ENCODE data around the gene STK25.

Gene STK25

DNA sequence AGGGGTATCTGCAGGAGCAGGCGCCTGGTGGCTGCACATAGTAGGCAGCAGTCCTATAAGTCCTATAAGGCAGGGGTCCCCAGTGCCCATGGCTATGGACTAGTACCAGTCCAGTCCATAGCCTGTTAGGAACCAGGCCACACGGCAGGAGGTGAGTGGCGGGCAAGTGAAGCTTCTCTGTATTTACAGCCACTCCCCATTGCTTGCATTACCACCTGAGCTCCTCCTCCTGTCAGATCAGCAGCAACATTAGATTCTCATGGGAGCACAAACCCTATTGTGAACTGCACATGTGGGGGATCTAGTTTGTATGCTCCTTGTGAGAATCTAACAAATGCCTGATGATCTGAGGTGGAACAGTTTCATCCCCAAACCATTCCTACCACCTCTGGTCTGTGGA, 33.1 kb downstream of the STK25 start:
- TF ChIP-seq, protein P1, sequence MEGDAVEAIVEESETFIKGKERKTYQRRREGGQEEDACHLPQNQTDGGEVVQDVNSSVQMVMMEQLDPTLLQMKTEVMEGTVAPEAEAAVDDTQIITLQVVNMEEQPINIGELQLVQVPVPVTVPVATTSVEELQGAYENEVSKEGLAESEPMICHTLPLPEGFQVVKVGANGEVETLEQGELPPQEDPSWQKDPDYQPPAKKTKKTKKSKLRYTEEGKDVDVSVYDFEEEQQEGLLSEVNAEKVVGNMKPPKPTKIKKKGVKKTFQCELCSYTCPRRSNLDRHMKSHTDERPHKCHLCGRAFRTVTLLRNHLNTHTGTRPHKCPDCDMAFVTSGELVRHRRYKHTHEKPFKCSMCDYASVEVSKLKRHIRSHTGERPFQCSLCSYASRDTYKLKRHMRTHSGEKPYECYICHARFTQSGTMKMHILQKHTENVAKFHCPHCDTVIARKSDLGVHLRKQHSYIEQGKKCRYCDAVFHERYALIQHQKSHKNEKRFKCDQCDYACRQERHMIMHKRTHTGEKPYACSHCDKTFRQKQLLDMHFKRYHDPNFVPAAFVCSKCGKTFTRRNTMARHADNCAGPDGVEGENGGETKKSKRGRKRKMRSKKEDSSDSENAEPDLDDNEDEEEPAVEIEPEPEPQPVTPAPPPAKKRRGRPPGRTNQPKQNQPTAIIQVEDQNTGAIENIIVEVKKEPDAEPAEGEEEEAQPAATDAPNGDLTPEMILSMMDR (IDR thresholded peaks at IDR 0.05; ENCODE audit: low read depth, low read length), result no peak
- DNase-seq (ENCODE audit: low read depth in 2 of 2), result no peak
- H3K4me3 ChIP-seq (replicated peaks in 1 of 2; ENCODE audit: low read depth in 2 of 2, low read length in 2 of 2), result no peak overlapping the region

DNA sequence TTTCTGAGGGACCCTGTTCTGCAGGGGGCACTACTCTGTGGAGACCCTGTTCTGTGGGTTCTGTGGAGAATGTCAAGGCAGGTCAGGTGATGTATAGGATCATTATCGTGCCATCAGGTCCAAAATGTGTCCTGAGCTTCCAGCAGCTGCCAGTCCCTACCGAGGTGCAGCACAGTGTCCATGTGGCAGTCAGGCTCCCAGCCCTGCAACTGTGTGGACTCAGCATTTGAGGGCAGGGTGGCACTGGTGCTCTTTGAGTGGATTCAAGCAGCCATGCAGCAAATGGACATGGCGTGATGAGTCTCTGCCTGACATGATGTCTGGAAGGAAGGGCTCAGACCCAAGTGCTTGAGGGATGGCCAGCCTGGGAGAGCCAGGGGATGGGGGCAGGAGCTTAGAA, 35.0 kb downstream of the STK25 start:
- TF ChIP-seq, protein P1 (IDR thresholded peaks at IDR 0.05; ENCODE audit: low read depth, low read length), result no peak
- H3K4me3 ChIP-seq (replicated peaks in 1 of 2; ENCODE audit: low read depth in 2 of 2, low read length in 2 of 2), result no peak overlapping the region
- DNase-seq (ENCODE audit: low read depth in 2 of 2), result no peak

DNA sequence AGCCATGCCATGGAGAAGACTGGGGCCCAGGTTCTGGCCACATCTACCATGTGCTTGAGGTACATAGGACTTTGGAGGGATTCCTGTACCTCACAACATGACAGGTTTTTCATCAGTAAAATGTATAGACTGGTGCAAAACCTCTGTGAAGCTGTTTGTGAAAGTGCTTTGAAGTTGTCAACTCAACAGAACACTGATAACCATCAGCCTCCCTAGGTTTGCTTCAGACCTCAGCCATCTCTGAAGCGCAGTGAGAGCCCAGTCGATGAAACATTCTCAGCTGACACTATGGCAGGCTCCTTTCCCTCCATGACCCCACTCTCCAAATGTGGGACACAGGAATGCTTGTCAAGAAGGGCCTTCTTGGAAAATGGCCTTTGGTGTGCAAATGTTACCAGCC, 38.6 kb downstream of the STK25 start:
- DNase-seq (ENCODE audit: low read depth in 2 of 2), result no peak
- H3K4me3 ChIP-seq (replicated peaks in 1 of 2; ENCODE audit: low read depth in 2 of 2, low read length in 2 of 2), result no peak overlapping the region
- TF ChIP-seq, protein P1 (IDR thresholded peaks at IDR 0.05; ENCODE audit: low read depth, low read length), result no peak

- no peak for DNase-seq (ENCODE audit: low read depth in 2 of 2)
- TF ChIP-seq, protein P1 (IDR thresholded peaks at IDR 0.05; ENCODE audit: low read depth, low read length), result no peak
- no peak overlapping the region for H3K4me3 ChIP-seq (replicated peaks in 1 of 2; ENCODE audit: low read depth in 2 of 2, low read length in 2 of 2)
Measured at GRCh38 chr2:241468476-241468781, 40.0 kb downstream of the STK25 start.

DNA sequence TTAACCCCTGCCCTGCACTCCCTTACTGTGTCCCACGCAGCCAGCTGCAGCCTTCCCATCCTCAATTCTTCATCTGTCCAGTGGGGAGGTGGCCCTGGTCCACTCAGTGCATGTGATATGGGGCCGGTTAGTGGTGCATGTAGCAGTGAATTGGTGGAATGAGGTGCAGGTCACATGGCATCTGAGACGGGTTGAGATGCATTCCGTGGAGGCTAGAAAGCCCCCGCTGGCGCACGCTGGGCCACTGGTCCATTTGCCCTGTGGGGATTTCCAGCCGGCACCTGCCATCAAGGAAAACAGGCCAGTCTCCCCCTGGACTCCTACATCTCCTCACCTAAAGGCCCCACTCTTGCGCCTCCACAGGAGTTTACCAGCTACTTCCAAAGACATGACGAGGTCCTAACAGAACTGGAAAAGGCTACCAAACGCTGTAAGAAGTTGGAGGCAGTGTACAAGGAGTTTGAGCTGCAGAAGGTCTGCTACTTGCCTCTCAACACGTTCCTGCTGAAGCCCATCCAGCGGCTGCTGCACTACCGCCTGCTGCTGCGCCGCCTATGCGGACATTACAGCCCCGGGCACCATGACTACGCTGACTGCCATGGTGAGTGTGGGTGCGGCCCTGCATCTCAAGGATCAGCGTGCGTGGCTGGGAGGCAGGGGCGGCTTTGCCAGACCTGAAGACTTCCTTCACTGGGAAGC, 40.5 kb downstream of the STK25 start:
- TF ChIP-seq, protein P1 (IDR thresholded peaks at IDR 0.05; ENCODE audit: low read depth, low read length), result no peak
- no peak for DNase-seq (ENCODE audit: low read depth in 2 of 2)
- no peak overlapping the region for H3K4me3 ChIP-seq (replicated peaks in 1 of 2; ENCODE audit: low read depth in 2 of 2, low read length in 2 of 2)

DNA sequence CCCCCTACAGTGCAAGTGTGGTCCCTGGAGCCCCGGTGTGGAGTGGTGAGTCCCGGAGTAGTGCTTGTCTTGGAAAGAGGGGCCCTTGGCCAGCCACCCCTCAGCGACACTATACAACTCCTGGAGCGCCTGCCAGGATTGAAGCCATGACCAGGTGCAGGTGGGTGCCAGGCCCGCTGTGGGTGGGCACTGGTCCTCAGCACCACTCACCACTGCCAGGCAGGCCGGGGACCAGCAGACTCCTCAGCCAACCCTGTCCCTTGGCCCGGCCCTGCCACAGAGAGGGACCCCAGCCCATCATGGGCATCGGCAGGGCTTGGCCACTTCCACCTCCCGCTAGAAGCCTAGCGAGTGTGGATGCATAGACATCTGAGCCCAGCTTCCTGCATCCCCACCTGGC, 42.2 kb downstream of the STK25 start:
- H3K4me3 ChIP-seq (replicated peaks in 1 of 2; ENCODE audit: low read depth in 2 of 2, low read length in 2 of 2), result no peak overlapping the region
- TF ChIP-seq, protein P1 (IDR thresholded peaks at IDR 0.05; ENCODE audit: low read depth, low read length), result no peak
- no peak for DNase-seq (ENCODE audit: low read depth in 2 of 2)

- no peak for DNase-seq (ENCODE audit: low read depth in 2 of 2)
- TF ChIP-seq, protein P1 (IDR thresholded peaks at IDR 0.05; ENCODE audit: low read depth, low read length), result no peak
- H3K4me3 ChIP-seq (replicated peaks in 1 of 2; ENCODE audit: low read depth in 2 of 2, low read length in 2 of 2), result no peak overlapping the region
Measured at GRCh38 chr2:241465543-241465942, 42.8 kb downstream of the STK25 start.
